Measurements from ENCODE around the gene RFX3.
"Not testable (repeated sequence)": the region's sequence is repeated elsewhere in the genome, so short reads cannot be mapped to it uniquely, and the experiment has no call there.

DNA sequence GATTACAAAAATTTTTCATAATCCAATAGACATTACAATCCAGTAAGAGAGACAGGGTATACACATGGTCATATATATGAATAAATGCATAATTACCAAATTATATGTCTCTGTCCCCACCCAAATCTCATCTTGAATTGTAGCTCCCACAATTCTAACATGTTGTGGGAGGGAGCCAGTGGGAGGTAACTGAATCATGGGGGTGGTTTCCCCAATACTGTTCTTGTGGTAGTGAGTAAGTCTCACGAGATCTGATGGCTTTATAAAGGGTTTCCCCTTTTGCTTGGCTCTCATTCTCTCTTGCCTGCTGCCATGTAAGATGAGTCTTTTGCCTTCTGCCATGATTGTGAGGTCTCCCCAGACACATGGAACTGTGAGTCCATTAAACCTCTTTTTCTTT, 221.4 kb downstream of the RFX3 start:
- TF ChIP-seq POLR2A, EP300 (IDR thresholded peaks at IDR 0.05): not testable (repeated sequence)
- TF ChIP-seq, protein P1, sequence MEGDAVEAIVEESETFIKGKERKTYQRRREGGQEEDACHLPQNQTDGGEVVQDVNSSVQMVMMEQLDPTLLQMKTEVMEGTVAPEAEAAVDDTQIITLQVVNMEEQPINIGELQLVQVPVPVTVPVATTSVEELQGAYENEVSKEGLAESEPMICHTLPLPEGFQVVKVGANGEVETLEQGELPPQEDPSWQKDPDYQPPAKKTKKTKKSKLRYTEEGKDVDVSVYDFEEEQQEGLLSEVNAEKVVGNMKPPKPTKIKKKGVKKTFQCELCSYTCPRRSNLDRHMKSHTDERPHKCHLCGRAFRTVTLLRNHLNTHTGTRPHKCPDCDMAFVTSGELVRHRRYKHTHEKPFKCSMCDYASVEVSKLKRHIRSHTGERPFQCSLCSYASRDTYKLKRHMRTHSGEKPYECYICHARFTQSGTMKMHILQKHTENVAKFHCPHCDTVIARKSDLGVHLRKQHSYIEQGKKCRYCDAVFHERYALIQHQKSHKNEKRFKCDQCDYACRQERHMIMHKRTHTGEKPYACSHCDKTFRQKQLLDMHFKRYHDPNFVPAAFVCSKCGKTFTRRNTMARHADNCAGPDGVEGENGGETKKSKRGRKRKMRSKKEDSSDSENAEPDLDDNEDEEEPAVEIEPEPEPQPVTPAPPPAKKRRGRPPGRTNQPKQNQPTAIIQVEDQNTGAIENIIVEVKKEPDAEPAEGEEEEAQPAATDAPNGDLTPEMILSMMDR (IDR thresholded peaks at IDR 0.05), result not testable (repeated sequence)
